Thyroid gland (tissue), 4 donors: ENCODE data around the gene SYNM.

Experiments
- POLR2A ChIP-seq, 2 donors: fragments of 450-650 bp; IDR thresholded peaks; one replicate each; pipeline ENCODE4 v1.6.1; 2017; ENCODE audit warnings: antibody characterized with exemption in 2 of 2, mild to moderate bottlenecking in 2 of 2, moderate library complexity in 1 of 2
- TF ChIP-seq, protein P1 (sequence below), 6 experiments: fragments of 200-600 bp in 3 of 6; fragments of 450-650 bp in 3 of 6; sonication (generic) in 3 of 6; IDR thresholded peaks; one replicate each; pipeline ENCODE4 v1.5.1; 2016 to 2019; ENCODE audit warnings: antibody characterized with exemption in 6 of 6, mild to moderate bottlenecking in 2 of 6, inconsistent platforms in 1 of 6, moderate library complexity in 1 of 6

DNA sequence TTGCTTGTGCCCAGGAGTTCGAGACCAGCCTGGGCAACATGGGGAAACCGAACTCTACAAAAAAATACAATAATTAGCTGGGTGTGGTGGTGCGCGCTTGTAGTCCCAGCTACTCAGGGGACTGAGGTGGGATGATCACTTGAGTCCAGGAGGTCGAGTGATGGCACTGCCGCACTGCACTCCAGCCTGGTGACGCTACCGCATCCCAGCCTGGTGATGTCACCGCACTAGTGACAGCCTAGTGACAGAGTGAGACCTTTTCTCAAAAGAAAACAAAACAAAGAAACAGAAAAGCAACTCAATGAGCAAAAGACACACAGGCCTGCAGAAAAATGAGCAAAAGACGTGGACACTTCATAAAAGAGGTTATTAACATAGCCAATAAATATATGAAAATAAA lies 19.9 kb upstream of the SYNM start:
- no peak for TF ChIP-seq POLR2A (IDR thresholded peaks at IDR 0.05)
- TF ChIP-seq, protein P1, sequence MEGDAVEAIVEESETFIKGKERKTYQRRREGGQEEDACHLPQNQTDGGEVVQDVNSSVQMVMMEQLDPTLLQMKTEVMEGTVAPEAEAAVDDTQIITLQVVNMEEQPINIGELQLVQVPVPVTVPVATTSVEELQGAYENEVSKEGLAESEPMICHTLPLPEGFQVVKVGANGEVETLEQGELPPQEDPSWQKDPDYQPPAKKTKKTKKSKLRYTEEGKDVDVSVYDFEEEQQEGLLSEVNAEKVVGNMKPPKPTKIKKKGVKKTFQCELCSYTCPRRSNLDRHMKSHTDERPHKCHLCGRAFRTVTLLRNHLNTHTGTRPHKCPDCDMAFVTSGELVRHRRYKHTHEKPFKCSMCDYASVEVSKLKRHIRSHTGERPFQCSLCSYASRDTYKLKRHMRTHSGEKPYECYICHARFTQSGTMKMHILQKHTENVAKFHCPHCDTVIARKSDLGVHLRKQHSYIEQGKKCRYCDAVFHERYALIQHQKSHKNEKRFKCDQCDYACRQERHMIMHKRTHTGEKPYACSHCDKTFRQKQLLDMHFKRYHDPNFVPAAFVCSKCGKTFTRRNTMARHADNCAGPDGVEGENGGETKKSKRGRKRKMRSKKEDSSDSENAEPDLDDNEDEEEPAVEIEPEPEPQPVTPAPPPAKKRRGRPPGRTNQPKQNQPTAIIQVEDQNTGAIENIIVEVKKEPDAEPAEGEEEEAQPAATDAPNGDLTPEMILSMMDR (IDR thresholded peaks at IDR 0.05) = no peak
